Keratinocyte (primary cell): Measurements from ENCODE around the gene TUT4. TPM values are rescaled to one million over a fixed set of nuclear protein-coding genes. Genes with fewer than 3 reads are reported as not detected.
"Not testable (repeated sequence)": the region's sequence is repeated elsewhere in the genome, so short reads cannot be mapped to it uniquely, and the experiment has no call there.

Source experiments
- DNase-seq: peaks from one replicate; pipeline ENCODE4 v3.0.0-alpha.2; 2011; ENCODE audit warnings: low read depth, missing footprints, low spot score
- FAIRE-seq: peaks from 2 replicates; lab custom pipeline; 2011; peaks lifted over from hg19 to GRCh38; lab: Jason Lieb, UNC
- H2AFZ ChIP-seq: 2 replicates; pipeline ENCODE4 v1.6.0; 2012; ENCODE audit warnings: low read length, control low read depth, inconsistent platforms; ENCODE audit not compliant: control insufficient read depth
- H3K27ac ChIP-seq: 2 replicates; pipeline ENCODE4 v1.5.1; 2011; ENCODE audit warnings: low read length; ENCODE audit not compliant: control insufficient read depth, insufficient read depth
- H3K27me3 ChIP-seq: 3 replicates; pipeline ENCODE4 v1.6.0; 2011; ENCODE audit warnings: low read length; ENCODE audit not compliant: control insufficient read depth, insufficient read depth; ENCODE audit errors: extremely low read depth
- H3K36me3 ChIP-seq, 2 experiments: 2 replicates in 1 of 2; 3 replicates in 1 of 2; pipeline ENCODE4 v1.5.1; 2011; ENCODE audit warnings: low read length in 2 of 2, mild to moderate bottlenecking in 1 of 2; ENCODE audit not compliant: control insufficient read depth in 2 of 2, insufficient read depth in 2 of 2; ENCODE audit errors: extremely low read depth in 1 of 2
- H3K4me1 ChIP-seq: 3 replicates; pipeline ENCODE4 v1.5.1; 2011; ENCODE audit warnings: low read length; ENCODE audit not compliant: control insufficient read depth, insufficient read depth; ENCODE audit errors: extremely low read depth
- H3K4me2 ChIP-seq: 3 replicates; pipeline ENCODE4 v1.6.0; 2011; ENCODE audit warnings: low read depth, low read length; ENCODE audit not compliant: control insufficient read depth, insufficient read depth; ENCODE audit errors: extremely low read depth
- H3K4me3 ChIP-seq, 3 experiments: fragments of 200-600 bp in 1 of 3; sonication (generic) in 1 of 3; 2 replicates in 2 of 3; 3 replicates in 1 of 3; pipeline ENCODE4 v1.5.1; 2011 to 2016; ENCODE audit warnings: low read length in 3 of 3, mild to moderate bottlenecking in 3 of 3, control low read depth in 2 of 3, inconsistent platforms in 1 of 3, low read depth in 1 of 3, mixed read lengths in 1 of 3, mixed run types in 1 of 3, moderate library complexity in 1 of 3; ENCODE audit not compliant: control insufficient read depth in 2 of 3, insufficient read depth in 2 of 3; ENCODE audit errors: extremely low read depth in 1 of 3
- H3K79me2 ChIP-seq: 2 replicates; pipeline ENCODE4 v1.6.0; 2012; ENCODE audit warnings: low read length; ENCODE audit not compliant: control insufficient read depth, insufficient read depth
- H3K9ac ChIP-seq: 3 replicates; pipeline ENCODE4 v1.6.0; 2011; ENCODE audit warnings: low read length; ENCODE audit not compliant: control insufficient read depth, insufficient read depth; ENCODE audit errors: extremely low read depth
- H3K9me1 ChIP-seq: 3 replicates; pipeline ENCODE4 v1.6.0; 2011; ENCODE audit warnings: low read length; ENCODE audit not compliant: control insufficient read depth, insufficient read depth; ENCODE audit errors: extremely low read depth
- H3K9me3 ChIP-seq: 2 replicates; pipeline ENCODE4 v1.5.1; 2012; ENCODE audit warnings: low read depth, low read length; ENCODE audit not compliant: control insufficient read depth
- H4K20me1 ChIP-seq: 3 replicates; pipeline ENCODE4 v1.6.0; 2011; ENCODE audit warnings: low read length; ENCODE audit not compliant: control insufficient read depth, insufficient read depth; ENCODE audit errors: extremely low read depth
- CTCF ChIP-seq, 3 experiments: IDR thresholded peaks in 1 of 3; conservative IDR thresholded peaks in 1 of 3; optimal IDR thresholded peaks in 1 of 3; 2 replicates in 2 of 3; 3 replicates in 1 of 3; pipeline versions ENCODE3 to v1.5.1; 2011; ENCODE audit warnings: low read length in 3 of 3, mild to moderate bottlenecking in 3 of 3, moderate library complexity in 2 of 3, control low read depth in 1 of 3, inconsistent platforms in 1 of 3; ENCODE audit not compliant: insufficient read depth in 2 of 3; ENCODE audit errors: extremely low read depth in 1 of 3
- EZH2 ChIP-seq: IDR thresholded peaks from one replicate; pipeline ENCODE4 v1.6.1; 2012; ENCODE audit warnings: inconsistent platforms, mild to moderate bottlenecking, low read length, moderate library complexity
- dilution Hi-C: fragments of 300-500 bp; cut with MboI; formaldehyde crosslinking; loops from one replicate; pipeline ENCODE4 v1.7.0; 2020; ENCODE audit warnings: low sequenced_read_pairs; ENCODE audit not compliant: extremely low pct_ligation_motif_present
- polyA plus RNA-seq, 5 experiments: library from polyadenylated mRNA; depleted of rRNA in 3 of 5; stranded (reverse) in 3 of 5; stranded (forward) in 1 of 5; unstranded in 1 of 5; fragments of >200 nt; gene quantifications; 1 replicate in 1 of 5; 2 replicates in 3 of 5; 3 replicates in 1 of 5; pipeline versions ENCODE4 v1.2.1 to v1.2.3, GENCODE V29; 2011 to 2012; ENCODE audit warnings: missing spikeins in 2 of 5, low read depth in 1 of 5, low replicate concordance in 1 of 5

TUT4 gene
- polyA plus RNA-seq, 1 donor (not counting 4 experiments of a cell fraction or from before 2014, with no cell fraction given), result 27.5 TPM

- no peak for DNase-seq
- H2AFZ ChIP-seq, result no peak overlapping the region
- dilution Hi-C loops, result no loop called here
These were observed 27.4 kb upstream of the TUT4 start for GRCh38 chr1:52580283-52580682.

GRCh38 chr1:52579415-52579814 lies 26.5 kb upstream of the TUT4 start:
- no peak overlapping the region for H2AFZ ChIP-seq
- no peak for DNase-seq
- no peak for FAIRE-seq
- H3K9me3 ChIP-seq, result no peaks in the 10 kb centered on the region
- peaks cover 8% of the 10 kb centered on the region for H3K4me1 ChIP-seq
- H3K9ac ChIP-seq, result no peak overlapping the region
- H3K79me2 ChIP-seq, result no peaks in the 10 kb centered on the region
- TF ChIP-seq EZH2, result no peak
- no peak for TF ChIP-seq CTCF (optimal IDR thresholded peaks at IDR 0.05 in 1 of 3, IDR thresholded peaks at IDR 0.05 in 1 of 3, conservative IDR thresholded peaks at IDR 0.05 in 1 of 3; ENCODE audit: extremely low read depth in 1 of 3, insufficient read depth in 2 of 3, low read length in 3 of 3)
- H3K27ac ChIP-seq, result no peak overlapping the region
- dilution Hi-C loops, result no loop called here
- H3K4me2 ChIP-seq, result no peak overlapping the region
- H3K4me3 ChIP-seq, result no peak overlapping the region
- H4K20me1 ChIP-seq, result no peaks in the 10 kb centered on the region
- H3K9me1 ChIP-seq, result no peaks in the 10 kb centered on the region
- H3K36me3 ChIP-seq, result no peaks in the 10 kb centered on the region
- H3K27me3 ChIP-seq, result no peaks in the 10 kb centered on the region

More at GRCh38 chr1:52580283-52580682, 27.4 kb upstream of the TUT4 start:
- Histone ChIP-seq H3K4me2 (no peak overlapping the region), H3K27ac (no peak overlapping the region), H3K27me3 (no peaks in the 10 kb centered on the region), H3K9ac (no peak overlapping the region), H3K9me3 (no peaks in the 10 kb centered on the region), H3K4me1 (no peaks in the 10 kb centered on the region), H3K4me3 (no peak overlapping the region), H3K9me1 (no peaks in the 10 kb centered on the region), H3K79me2 (no peaks in the 10 kb centered on the region), H3K36me3 (no peaks in the 10 kb centered on the region), H4K20me1 (no peaks in the 10 kb centered on the region)
- TF ChIP-seq EZH2, result no peak
- no peak for TF ChIP-seq CTCF (optimal IDR thresholded peaks at IDR 0.05 in 1 of 3, IDR thresholded peaks at IDR 0.05 in 1 of 3, conservative IDR thresholded peaks at IDR 0.05 in 1 of 3; ENCODE audit: extremely low read depth in 1 of 3, insufficient read depth in 2 of 3, low read length in 3 of 3)
- no peak for FAIRE-seq

- H2AFZ ChIP-seq, H3K27me3 ChIP-seq, H3K9me1 ChIP-seq, H3K4me3 ChIP-seq, H4K20me1 ChIP-seq, H3K79me2 ChIP-seq, dilution Hi-C loops, H3K9ac ChIP-seq, H3K4me2 ChIP-seq, H3K27ac ChIP-seq, H3K9me3 ChIP-seq, H3K36me3 ChIP-seq: not testable (repeated sequence)
- peaks cover 13% of the 10 kb centered on the region for H3K4me1 ChIP-seq
- FAIRE-seq, result peak; percentile 23
- peak; percentile 25 for DNase-seq
These were observed 25.2 kb upstream of the TUT4 start for GRCh38 chr1:52578066-52578465.
